Nephron progenitor cell (in vitro differentiated cells): ENCODE measurements around the gene RPL6.
"Not testable (repeated sequence)": the region's sequence is repeated elsewhere in the genome, so short reads cannot be mapped to it uniquely, and the experiment has no call there.

Experiments used
- DNase-seq: peaks from one replicate; pipeline ENCODE4 v3.0.0; 2021
- H3K27ac Mint-ChIP-seq: 2 replicates; pipeline ENCODE4 v1.8.0; 2021; ENCODE audit warnings: mild to moderate bottlenecking, moderate library complexity, mixed read lengths
- H3K27me3 Mint-ChIP-seq: 2 replicates; pipeline ENCODE4 v1.8.0; 2021; ENCODE audit warnings: mild to moderate bottlenecking, low read depth, mixed read lengths; ENCODE audit not compliant: poor library complexity
- H3K36me3 Mint-ChIP-seq: 2 replicates; pipeline ENCODE4 v1.8.0; 2021; ENCODE audit warnings: low read depth, mixed read lengths
- H3K4me1 Mint-ChIP-seq: 2 replicates; pipeline ENCODE4 v1.8.0; 2021; ENCODE audit warnings: mixed read lengths
- H3K4me3 Mint-ChIP-seq: 2 replicates; pipeline ENCODE4 v1.8.0; 2021; ENCODE audit warnings: mild to moderate bottlenecking, moderate library complexity, mixed read lengths
- H3K9me3 Mint-ChIP-seq: 2 replicates; pipeline ENCODE4 v1.8.0; 2021; ENCODE audit warnings: mild to moderate bottlenecking, moderate library complexity, mixed read lengths
- TF ChIP-seq, protein P1 (sequence below): fragments of 200-600 bp; sonication (generic); IDR thresholded peaks from 2 replicates; pipeline ENCODE4 v1.5.0; 2021; ENCODE audit warnings: antibody characterized with exemption

RPL6 gene

DNA sequence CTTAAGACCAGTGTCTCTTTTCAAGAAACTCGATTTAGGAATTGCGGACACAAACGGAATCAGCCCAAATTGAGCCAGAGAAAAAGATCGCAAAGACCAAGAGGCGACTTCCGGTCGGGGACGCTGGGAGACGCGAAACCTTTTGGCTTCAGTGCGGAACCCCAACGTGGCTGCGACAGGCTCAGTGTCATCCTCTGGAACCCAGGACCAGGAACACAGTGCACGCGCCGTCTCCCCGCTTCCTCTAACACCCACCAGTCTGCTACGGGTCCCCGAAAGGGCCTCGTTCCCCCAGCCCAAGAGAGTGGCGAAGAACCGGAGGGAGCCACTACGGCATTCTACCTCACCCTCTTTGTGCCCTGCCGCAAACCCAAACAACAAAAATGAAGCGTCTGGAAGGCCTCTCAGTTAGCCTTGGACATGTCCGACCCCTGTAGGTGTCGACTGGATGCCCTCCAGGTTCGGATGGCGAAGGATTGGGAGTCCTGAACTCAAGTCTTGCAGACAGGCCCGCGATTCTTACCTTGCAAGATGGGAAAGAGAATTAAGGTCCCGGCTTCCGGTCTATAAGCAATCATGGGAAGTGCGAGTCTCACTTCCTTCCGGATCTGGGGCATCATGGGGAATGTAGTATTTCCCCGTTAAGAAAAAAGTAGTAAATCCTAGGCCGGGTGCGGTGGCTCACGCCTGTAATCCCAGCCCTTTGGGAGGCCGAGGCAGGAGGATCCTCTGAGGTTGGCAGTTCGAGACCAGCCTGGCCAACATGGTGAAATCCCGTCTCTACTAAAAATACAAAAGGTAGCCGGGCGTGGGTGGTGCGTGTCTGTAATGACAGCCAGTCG lies at the start of gene RPL6:
TSS of gene RPL6 (minus strand) at position 542 of the 842 bp plus-strand sequence. CDS start 949 bp downstream, outside the sequence.
- DNase-seq = peak; percentile 61
- H3K27me3 Mint-ChIP-seq = peaks cover 4% of the 10 kb centered on the region

DNA sequence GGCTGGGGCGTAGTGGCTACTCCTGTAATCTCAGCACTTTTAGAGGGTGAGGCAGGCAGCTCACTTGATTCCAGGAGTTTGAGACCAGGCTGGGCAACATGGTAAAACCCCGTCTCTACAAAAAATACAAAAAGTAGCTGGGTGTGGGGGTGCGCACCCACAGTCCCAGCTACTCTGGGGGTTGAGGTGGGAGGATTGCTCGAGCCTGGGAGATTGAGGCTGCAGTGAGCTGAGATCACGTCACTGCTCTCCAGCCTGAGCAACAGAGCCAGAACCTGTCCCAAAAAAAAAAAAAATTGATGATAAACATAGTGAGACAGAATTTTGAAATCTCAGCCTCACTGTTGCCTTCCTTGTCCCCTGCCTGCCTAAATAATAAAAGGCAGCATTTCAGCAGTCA lies 49.3 kb upstream of the RPL6 start:
- peaks cover 42% of the 10 kb centered on the region for H3K36me3 Mint-ChIP-seq
- H3K4me1 Mint-ChIP-seq = no peaks in the 10 kb centered on the region

More for the DNA sequence above, at the start of gene RPL6:
- TF ChIP-seq, protein P1, sequence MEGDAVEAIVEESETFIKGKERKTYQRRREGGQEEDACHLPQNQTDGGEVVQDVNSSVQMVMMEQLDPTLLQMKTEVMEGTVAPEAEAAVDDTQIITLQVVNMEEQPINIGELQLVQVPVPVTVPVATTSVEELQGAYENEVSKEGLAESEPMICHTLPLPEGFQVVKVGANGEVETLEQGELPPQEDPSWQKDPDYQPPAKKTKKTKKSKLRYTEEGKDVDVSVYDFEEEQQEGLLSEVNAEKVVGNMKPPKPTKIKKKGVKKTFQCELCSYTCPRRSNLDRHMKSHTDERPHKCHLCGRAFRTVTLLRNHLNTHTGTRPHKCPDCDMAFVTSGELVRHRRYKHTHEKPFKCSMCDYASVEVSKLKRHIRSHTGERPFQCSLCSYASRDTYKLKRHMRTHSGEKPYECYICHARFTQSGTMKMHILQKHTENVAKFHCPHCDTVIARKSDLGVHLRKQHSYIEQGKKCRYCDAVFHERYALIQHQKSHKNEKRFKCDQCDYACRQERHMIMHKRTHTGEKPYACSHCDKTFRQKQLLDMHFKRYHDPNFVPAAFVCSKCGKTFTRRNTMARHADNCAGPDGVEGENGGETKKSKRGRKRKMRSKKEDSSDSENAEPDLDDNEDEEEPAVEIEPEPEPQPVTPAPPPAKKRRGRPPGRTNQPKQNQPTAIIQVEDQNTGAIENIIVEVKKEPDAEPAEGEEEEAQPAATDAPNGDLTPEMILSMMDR = no peak
- Mint-ChIP-seq H3K4me3 (peak within 1 kb of the TSS; percentile 100), H3K4me1 (peaks cover 21% of the 10 kb centered on the region), H3K9me3 (peaks cover 3% of the 10 kb centered on the region), H3K27ac (peak within 1 kb of the TSS; percentile 100), H3K36me3 (peaks cover 45% of the 10 kb centered on the region)

DNA sequence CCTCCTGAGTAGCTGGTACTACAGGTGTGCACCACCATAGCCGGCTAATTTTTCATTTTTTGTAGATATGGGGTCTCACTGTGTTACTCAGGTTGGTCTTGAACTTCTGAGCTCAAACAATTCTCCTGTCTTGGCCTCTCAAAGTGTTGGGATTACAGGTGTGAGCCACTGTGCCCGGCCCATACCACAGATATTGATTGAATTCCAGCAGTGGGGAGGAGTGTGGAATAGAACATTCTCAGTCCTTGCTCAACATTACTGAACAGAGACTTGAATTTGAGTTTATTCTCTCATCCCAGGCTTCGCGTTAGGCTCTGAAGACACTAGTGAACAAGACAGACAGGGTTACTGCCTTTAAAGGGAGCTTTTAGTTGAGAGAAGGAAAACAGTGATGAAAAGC lies 48.9 kb upstream of the RPL6 start:
- no peak for DNase-seq
- no peaks in the 10 kb centered on the region for H3K27me3 Mint-ChIP-seq
- H3K36me3 Mint-ChIP-seq = peaks cover 42% of the 10 kb centered on the region
- no peaks in the 10 kb centered on the region for H3K9me3 Mint-ChIP-seq
- no peak overlapping the region for H3K4me3 Mint-ChIP-seq
- H3K4me1 Mint-ChIP-seq = no peaks in the 10 kb centered on the region
- no peak overlapping the region for H3K27ac Mint-ChIP-seq
- TF ChIP-seq, protein P1 = no peak

More for the DNA sequence above, 49.3 kb upstream of the RPL6 start:
- TF ChIP-seq, protein P1 = no peak
- Mint-ChIP-seq H3K27me3 (no peaks in the 10 kb centered on the region), H3K4me3 (no peak overlapping the region), H3K27ac (no peak overlapping the region), H3K9me3 (no peaks in the 10 kb centered on the region)
- no peak for DNase-seq

DNA sequence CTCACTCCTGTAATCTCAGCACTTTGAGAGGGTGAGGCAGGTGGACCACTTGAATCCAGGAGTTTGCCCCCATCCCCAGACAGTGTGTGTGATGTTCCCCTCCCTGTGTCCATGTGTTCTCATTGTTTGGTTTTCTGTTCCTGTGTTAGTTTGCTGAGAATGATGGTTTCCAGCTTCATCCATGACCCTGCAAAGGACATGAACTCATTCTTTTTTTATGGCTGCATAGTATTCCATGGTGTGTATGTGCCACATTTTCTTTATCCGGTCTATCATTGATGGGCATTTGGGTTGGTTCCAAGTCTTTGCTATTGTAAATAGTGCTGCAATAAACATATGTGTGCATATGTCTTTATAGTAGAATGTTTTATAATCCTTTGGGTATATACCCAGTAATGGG lies 47.7 kb upstream of the RPL6 start:
- H3K27me3 Mint-ChIP-seq, DNase-seq, H3K4me1 Mint-ChIP-seq, H3K4me3 Mint-ChIP-seq, H3K9me3 Mint-ChIP-seq, H3K27ac Mint-ChIP-seq: not testable (repeated sequence)
- peaks cover 49% of the 10 kb centered on the region for H3K36me3 Mint-ChIP-seq

DNA sequence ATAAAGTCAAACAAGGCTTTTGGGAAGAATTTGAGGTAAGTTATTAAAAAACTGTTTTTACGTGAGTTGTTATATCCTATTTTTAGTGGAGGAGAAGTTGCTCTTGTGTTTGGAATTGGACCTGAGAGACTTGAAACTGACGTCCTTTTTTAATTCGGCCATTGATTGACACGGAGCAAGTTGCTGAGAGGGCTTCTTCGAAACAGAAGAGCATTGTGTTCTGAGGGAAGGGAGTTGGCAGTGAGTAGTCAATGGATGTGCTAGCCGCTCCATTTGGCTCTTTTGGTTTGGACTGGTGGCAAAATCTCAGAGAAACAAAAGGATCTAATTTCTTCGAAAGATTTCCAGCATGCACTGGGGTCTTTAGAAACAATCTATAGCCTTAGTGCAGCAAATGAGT lies 46.6 kb upstream of the RPL6 start:
- Mint-ChIP-seq H3K36me3 (peaks cover 54% of the 10 kb centered on the region), H3K4me3 (no peak overlapping the region), H3K4me1 (no peaks in the 10 kb centered on the region), H3K9me3 (no peaks in the 10 kb centered on the region), H3K27ac (no peak overlapping the region), H3K27me3 (no peaks in the 10 kb centered on the region)
- DNase-seq = no peak
- TF ChIP-seq, protein P1 = no peak

DNA sequence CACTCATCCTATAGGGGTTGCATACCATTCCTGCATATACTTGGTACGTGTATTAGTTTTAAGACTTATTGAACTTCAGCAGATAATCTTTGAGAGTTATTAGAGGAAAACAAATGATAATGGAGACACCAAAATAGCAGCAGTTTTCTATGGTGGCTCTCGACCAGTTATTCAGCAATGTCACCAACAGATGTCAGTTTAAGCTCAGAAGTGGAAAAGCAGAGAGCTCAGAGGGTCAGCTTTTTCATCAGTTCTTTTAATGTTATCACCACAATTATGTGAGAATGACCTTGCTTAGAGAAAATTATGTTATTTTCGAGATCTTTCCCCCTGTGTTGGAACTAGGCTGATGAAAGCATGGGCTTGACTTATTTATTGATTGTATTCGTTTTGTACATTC lies 41.3 kb upstream of the RPL6 start:
- TF ChIP-seq, protein P1 = no peak
- H3K27me3 Mint-ChIP-seq = no peaks in the 10 kb centered on the region
- peaks cover 35% of the 10 kb centered on the region for H3K36me3 Mint-ChIP-seq
- no peaks in the 10 kb centered on the region for H3K4me1 Mint-ChIP-seq
- H3K4me3 Mint-ChIP-seq = no peak overlapping the region
- no peak overlapping the region for H3K27ac Mint-ChIP-seq
- no peaks in the 10 kb centered on the region for H3K9me3 Mint-ChIP-seq
- no peak for DNase-seq

DNA sequence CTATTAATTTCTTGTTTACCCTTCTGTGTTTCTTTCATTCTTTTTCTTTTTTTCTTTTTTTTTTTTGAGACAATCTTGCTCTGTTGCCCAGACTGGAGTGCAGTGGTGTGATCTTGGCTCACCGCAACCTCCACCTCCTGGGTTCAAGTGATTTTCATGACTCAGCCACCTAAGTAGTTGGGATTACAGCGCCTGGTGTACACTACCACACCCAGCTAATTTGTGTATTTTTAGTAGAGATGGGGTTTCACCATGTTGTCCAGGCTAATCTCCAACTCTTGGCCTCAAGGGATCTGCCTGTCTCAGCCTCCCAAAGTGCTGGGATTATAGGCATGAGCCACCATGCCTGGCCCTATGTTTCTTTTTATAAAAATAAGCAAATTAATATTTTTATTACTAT lies 38.8 kb upstream of the RPL6 start:
- not testable (repeated sequence) for DNase-seq, H3K27me3 Mint-ChIP-seq, H3K9me3 Mint-ChIP-seq, H3K4me3 Mint-ChIP-seq, H3K4me1 Mint-ChIP-seq
- Mint-ChIP-seq H3K27ac (peak overlapping the region; percentile 26), H3K36me3 (peaks cover 26% of the 10 kb centered on the region)
